ENCODE data around the gene GIMAP7. TPM values are rescaled to one million over a fixed set of nuclear protein-coding genes. Genes with fewer than 3 reads are reported as not detected.

The GIMAP7 gene
- total RNA-seq, 2 donors from 2014 or later = 12.6 to 21.4 TPM

GRCh38 chr7:150560486-150560885, 45.8 kb downstream of the GIMAP7 start:
- no peak for ATAC-seq (ENCODE audit: insufficient number of reproducible peaks, low FRiP score, low read depth)

GRCh38 chr7:150562919-150563318, 48.2 kb downstream of the GIMAP7 start:
- Histone ChIP-seq H3K36me3 (no peaks in the 10 kb centered on the region), H3K9me3 (no peaks in the 10 kb centered on the region), H3K27ac (no peak overlapping the region), H3K4me3 (no peak overlapping the region), H3K27me3 (replicated peaks; ENCODE audit: insufficient read depth) (no peaks in the 10 kb centered on the region), H3K4me1 (ENCODE audit: control insufficient read depth in 1 of 2, low read depth in 2 of 2) (no peaks in the 10 kb centered on the region)
- ATAC-seq (ENCODE audit: insufficient number of reproducible peaks, low FRiP score, low read depth) (no peak), DNase-seq (ENCODE audit: low spot score) (no peak)
- TF ChIP-seq CTCF (IDR thresholded peaks at IDR 0.05) = no peak

More at GRCh38 chr7:150560486-150560885, 45.8 kb downstream of the GIMAP7 start:
- no peak for DNase-seq (ENCODE audit: low spot score)
- Histone ChIP-seq H3K27ac (no peak overlapping the region), H3K4me1 (ENCODE audit: control insufficient read depth in 1 of 2, low read depth in 2 of 2) (no peaks in the 10 kb centered on the region), H3K36me3 (no peaks in the 10 kb centered on the region), H3K4me3 (no peak overlapping the region), H3K27me3 (replicated peaks; ENCODE audit: insufficient read depth) (no peaks in the 10 kb centered on the region), H3K9me3 (no peaks in the 10 kb centered on the region)
- TF ChIP-seq CTCF (IDR thresholded peaks at IDR 0.05) = no peak

GRCh38 chr7:150564006-150564405, 49.3 kb downstream of the GIMAP7 start:
- Histone ChIP-seq H3K4me1 (ENCODE audit: control insufficient read depth in 1 of 2, low read depth in 2 of 2) (no peaks in the 10 kb centered on the region), H3K36me3 (no peaks in the 10 kb centered on the region), H3K27ac (no peak overlapping the region), H3K27me3 (replicated peaks; ENCODE audit: insufficient read depth) (no peaks in the 10 kb centered on the region), H3K4me3 (no peak overlapping the region), H3K9me3 (no peaks in the 10 kb centered on the region)
- ATAC-seq (ENCODE audit: insufficient number of reproducible peaks, low FRiP score, low read depth) (no peak), DNase-seq (ENCODE audit: low spot score) (no peak)
- TF ChIP-seq CTCF (IDR thresholded peaks at IDR 0.05) = no peak

- no peak for ATAC-seq (ENCODE audit: insufficient number of reproducible peaks, low FRiP score, low read depth)
- H3K4me3 ChIP-seq = no peak overlapping the region
Measured at GRCh38 chr7:150564566-150564965, 49.9 kb downstream of the GIMAP7 start.

GRCh38 chr7:150565239-150565638, 50.6 kb downstream of the GIMAP7 start:
- no peak for DNase-seq (ENCODE audit: low spot score)
- H3K27ac ChIP-seq = no peak overlapping the region
- no peak for TF ChIP-seq CTCF (IDR thresholded peaks at IDR 0.05)
- H3K4me1 ChIP-seq (ENCODE audit: control insufficient read depth in 1 of 2, low read depth in 2 of 2) = peaks cover 0 to under 1% of the 10 kb centered on the region in 2 donors
- no peak overlapping the region for H3K4me3 ChIP-seq
- H3K27me3 ChIP-seq (replicated peaks; ENCODE audit: insufficient read depth) = no peaks in the 10 kb centered on the region
- H3K36me3 ChIP-seq = no peaks in the 10 kb centered on the region
- H3K9me3 ChIP-seq = no peaks in the 10 kb centered on the region
- ATAC-seq (ENCODE audit: insufficient number of reproducible peaks, low FRiP score, low read depth) = no peak

More at GRCh38 chr7:150564566-150564965, 49.9 kb downstream of the GIMAP7 start:
- H3K4me1 ChIP-seq (ENCODE audit: control insufficient read depth in 1 of 2, low read depth in 2 of 2) = no peaks in the 10 kb centered on the region
- no peaks in the 10 kb centered on the region for H3K36me3 ChIP-seq
- no peaks in the 10 kb centered on the region for H3K27me3 ChIP-seq (replicated peaks; ENCODE audit: insufficient read depth)
- no peak for TF ChIP-seq CTCF (IDR thresholded peaks at IDR 0.05)
- DNase-seq (ENCODE audit: low spot score) = no peak
- no peaks in the 10 kb centered on the region for H3K9me3 ChIP-seq
- H3K27ac ChIP-seq = no peak overlapping the region
